Thyroid gland (tissue), 4 donors: Measurements from ENCODE around the gene MRRF.

Experiments used
- POLR2A ChIP-seq, 2 donors: fragments of 450-650 bp; IDR thresholded peaks; one replicate each; pipeline ENCODE4 v1.6.1; 2017; ENCODE audit warnings: antibody characterized with exemption in 2 of 2, mild to moderate bottlenecking in 2 of 2, moderate library complexity in 1 of 2
- TF ChIP-seq, protein P1 (sequence below), 6 experiments: fragments of 200-600 bp in 3 of 6; fragments of 450-650 bp in 3 of 6; sonication (generic) in 3 of 6; IDR thresholded peaks; one replicate each; pipeline ENCODE4 v1.5.1; 2016 to 2019; ENCODE audit warnings: antibody characterized with exemption in 6 of 6, mild to moderate bottlenecking in 2 of 6, inconsistent platforms in 1 of 6, moderate library complexity in 1 of 6

DNA sequence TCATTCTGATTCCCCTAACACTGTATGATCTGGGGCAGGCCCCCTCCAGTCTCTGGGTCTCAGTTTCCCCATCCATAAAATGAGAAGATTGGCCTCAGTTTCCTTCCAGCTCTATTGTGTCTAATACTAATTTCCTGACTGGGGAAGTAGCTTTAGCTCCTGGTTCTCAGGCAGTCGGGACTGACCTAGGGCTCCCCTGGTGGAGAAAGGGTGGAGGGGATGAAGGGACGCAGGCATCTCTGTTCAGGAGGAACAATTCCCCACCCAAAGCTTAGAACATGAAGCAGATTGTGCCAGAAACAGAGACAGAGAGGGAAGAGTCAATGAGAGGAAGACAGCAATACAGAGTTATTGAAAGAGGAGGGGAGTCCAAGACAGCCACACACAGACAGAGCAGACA, 91.9 kb downstream of the MRRF start:
- no peak for TF ChIP-seq POLR2A (IDR thresholded peaks at IDR 0.05)
- TF ChIP-seq, protein P1, sequence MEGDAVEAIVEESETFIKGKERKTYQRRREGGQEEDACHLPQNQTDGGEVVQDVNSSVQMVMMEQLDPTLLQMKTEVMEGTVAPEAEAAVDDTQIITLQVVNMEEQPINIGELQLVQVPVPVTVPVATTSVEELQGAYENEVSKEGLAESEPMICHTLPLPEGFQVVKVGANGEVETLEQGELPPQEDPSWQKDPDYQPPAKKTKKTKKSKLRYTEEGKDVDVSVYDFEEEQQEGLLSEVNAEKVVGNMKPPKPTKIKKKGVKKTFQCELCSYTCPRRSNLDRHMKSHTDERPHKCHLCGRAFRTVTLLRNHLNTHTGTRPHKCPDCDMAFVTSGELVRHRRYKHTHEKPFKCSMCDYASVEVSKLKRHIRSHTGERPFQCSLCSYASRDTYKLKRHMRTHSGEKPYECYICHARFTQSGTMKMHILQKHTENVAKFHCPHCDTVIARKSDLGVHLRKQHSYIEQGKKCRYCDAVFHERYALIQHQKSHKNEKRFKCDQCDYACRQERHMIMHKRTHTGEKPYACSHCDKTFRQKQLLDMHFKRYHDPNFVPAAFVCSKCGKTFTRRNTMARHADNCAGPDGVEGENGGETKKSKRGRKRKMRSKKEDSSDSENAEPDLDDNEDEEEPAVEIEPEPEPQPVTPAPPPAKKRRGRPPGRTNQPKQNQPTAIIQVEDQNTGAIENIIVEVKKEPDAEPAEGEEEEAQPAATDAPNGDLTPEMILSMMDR (IDR thresholded peaks at IDR 0.05) = peak in 1 of 6 experiments; percentile 6
